DMS53 (cell line): ENCODE measurements around the gene RUNX2.

Source experiments
- DNase-seq: peaks from one replicate; lab custom pipeline; 2025; lab: John Stamatoyannopoulos, UW

RUNX2 gene

GRCh38 chr6:45624228-45624627, 296.1 kb downstream of the RUNX2 start:
- no peak for DNase-seq

- DNase-seq = no peak
These were observed 297.1 kb downstream of the RUNX2 start for GRCh38 chr6:45625191-45625664.

GRCh38 chr6:45626087-45626891, 298.2 kb downstream of the RUNX2 start:
- DNase-seq = no peak

GRCh38 chr6:45630314-45630713, 302.2 kb downstream of the RUNX2 start:
- DNase-seq = no peak

GRCh38 chr6:45630801-45631200, 302.7 kb downstream of the RUNX2 start:
- DNase-seq = no peak

- DNase-seq = no peak
These were observed 303.3 kb downstream of the RUNX2 start for GRCh38 chr6:45631396-45631795.

GRCh38 chr6:45633272-45633908, 305.3 kb downstream of the RUNX2 start:
- DNase-seq = no peak

- no peak for DNase-seq
These were observed 306.1 kb downstream of the RUNX2 start for GRCh38 chr6:45634231-45634630.

GRCh38 chr6:45635284-45635867, 307.2 kb downstream of the RUNX2 start:
- no peak for DNase-seq

- no peak for DNase-seq
These were observed 308.9 kb downstream of the RUNX2 start for GRCh38 chr6:45637056-45637455.

- DNase-seq = no peak
These were observed 309.6 kb downstream of the RUNX2 start for GRCh38 chr6:45637611-45638257.

- DNase-seq = no peak
These were observed 312.0 kb downstream of the RUNX2 start for GRCh38 chr6:45640081-45640491.

- DNase-seq = no peak
These were observed 312.7 kb downstream of the RUNX2 start for GRCh38 chr6:45640811-45641210.

GRCh38 chr6:45642331-45643125, 314.4 kb downstream of the RUNX2 start:
- no peak for DNase-seq

GRCh38 chr6:45643126-45643525, 315.0 kb downstream of the RUNX2 start:
- no peak for DNase-seq

- DNase-seq = no peak
These were observed 316.6 kb downstream of the RUNX2 start for GRCh38 chr6:45644720-45645119.

GRCh38 chr6:45645302-45645701, 317.2 kb downstream of the RUNX2 start:
- DNase-seq = no peak

GRCh38 chr6:45647341-45648261, 319.5 kb downstream of the RUNX2 start:
- peak; percentile 9 for DNase-seq

- no peak for DNase-seq
These were observed 320.1 kb downstream of the RUNX2 start for GRCh38 chr6:45648262-45648620.

- no peak for DNase-seq
These were observed 322.5 kb downstream of the RUNX2 start for GRCh38 chr6:45650524-45651135.
